ENCODE results near the gene RNF151.
A peak's percentile ranks its signal among the peaks of the same experiment; 100 is the strongest.
"Not testable (repeated sequence)": the region's sequence is repeated elsewhere in the genome, so short reads cannot be mapped to it uniquely, and the experiment has no call there.

The RNF151 gene

GRCh38 chr16:1960665-1961630 lies 5.7 kb upstream of the RNF151 start:
- DNase-seq, result peak in 2 of 5 experiments; percentile 42 to 84

GRCh38 chr16:1961651-1962067 lies 5.0 kb upstream of the RNF151 start:
- DNase-seq, result peak in 1 of 5 experiments; percentile 88

DNA sequence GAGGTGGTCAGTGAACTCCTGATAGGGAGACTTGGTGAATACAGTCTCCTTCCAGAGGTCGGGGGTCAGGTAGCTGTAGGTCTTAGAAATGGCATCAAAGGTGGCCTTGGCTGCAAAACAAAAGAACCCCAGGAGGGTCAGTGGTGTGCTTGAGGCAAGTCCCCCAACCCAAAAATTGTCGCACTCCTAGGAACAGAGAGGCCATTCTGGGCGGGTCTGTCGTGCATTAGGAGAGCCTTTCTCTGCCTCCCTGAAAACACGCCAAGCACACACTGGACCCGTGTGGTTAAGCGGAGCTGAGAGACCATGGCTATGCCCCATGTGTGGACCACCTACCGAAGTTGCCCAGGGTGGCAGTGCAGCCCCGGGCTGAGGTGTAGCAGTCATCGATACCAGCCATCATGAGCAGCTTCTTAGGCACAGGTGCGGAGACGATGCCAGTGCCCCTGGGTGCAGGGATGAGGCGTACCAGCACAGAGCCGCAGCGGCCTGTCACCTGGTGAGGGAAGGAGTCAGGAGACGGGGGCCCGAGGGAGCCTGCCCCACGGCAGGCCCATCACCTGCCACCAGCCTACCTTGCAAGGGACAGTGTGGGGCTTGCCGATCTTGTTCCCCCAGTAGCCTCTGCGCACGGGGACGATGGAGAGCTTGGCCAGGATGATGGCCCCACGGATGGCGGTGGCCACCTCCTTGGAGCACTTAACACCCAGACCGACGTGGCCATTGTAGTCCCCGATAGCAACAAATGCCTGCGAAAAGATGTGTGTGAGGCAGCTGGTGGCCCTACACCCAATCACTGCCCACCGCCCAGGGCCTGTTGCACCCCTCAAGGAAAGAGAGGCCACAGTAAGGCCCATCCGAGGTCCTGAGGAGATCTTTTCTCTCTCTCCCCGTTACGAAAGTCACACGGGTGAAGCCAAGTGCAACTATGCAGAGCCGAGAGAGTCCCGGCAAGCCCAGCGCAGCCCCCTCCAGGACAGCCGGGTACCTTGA lies 4.2 kb upstream of the RNF151 start:
- DNase-seq, result not testable (repeated sequence)

GRCh38 chr16:1963806-1964505 lies 2.7 kb upstream of the RNF151 start:
- DNase-seq, result peak in 4 of 5 experiments; percentile 18 to 63 (median 34)

GRCh38 chr16:1964506-1965395 lies 1.9 kb upstream of the RNF151 start, which contains the start of gene RPS2:
TSS of gene RPS2 (minus strand) at chr16:1964826. CDS start at chr16:1964625, 201 bp downstream.
- peak; percentile 97 to 100 (median 99) for DNase-seq

- DNase-seq, result no peak
Observed at GRCh38 chr16:1965396-1966001, 1.2 kb upstream of the RNF151 start.

- no peak for DNase-seq
Observed at GRCh38 chr16:1968146-1968953, 1.7 kb downstream of the RNF151 start.

DNA sequence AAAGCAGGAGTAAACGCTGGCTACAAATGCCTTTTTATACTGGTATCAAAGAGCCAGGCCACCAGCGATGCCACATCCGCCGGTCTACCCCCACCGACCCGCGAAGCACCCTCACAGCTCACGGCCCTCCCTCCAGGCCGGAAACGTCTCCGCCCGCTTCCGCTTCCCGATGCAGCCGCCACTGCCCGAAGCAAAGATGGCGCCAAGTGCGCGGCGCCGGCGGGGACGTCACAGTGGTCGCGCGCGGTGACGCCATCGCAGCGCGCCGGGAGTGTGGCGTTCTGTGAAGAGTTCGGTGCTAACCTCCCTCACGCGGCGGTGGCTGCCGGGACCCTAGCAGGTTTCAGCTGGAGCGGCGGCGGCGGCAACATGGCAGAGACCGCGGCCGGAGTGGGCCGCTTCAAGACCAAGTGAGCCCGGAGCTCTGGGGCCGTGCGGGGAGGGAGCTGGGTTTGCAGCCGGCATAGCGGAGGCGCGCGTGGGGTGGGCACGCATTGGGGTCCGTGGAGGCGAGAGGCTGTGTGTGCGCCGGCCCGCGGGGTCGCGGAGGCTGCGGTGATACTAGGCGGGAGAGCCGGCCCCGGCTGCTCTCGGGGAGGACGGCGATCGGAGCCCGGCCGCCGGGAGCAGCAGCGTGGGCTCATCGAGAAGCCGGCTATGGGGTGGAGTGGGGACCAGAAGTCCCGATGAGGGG lies 5.3 kb downstream of the RNF151 start, which contains the start of gene TBL3:
Gene TBL3 (plus strand): TSS at position 258 of the 694 bp plus-strand sequence. CDS start 112 bp downstream, at position 370.
- DNase-seq, result peak; percentile 93 to 99 (median 96)

GRCh38 chr16:1972490-1972877 lies 5.8 kb downstream of the RNF151 start:
- no peak for DNase-seq

DNA sequence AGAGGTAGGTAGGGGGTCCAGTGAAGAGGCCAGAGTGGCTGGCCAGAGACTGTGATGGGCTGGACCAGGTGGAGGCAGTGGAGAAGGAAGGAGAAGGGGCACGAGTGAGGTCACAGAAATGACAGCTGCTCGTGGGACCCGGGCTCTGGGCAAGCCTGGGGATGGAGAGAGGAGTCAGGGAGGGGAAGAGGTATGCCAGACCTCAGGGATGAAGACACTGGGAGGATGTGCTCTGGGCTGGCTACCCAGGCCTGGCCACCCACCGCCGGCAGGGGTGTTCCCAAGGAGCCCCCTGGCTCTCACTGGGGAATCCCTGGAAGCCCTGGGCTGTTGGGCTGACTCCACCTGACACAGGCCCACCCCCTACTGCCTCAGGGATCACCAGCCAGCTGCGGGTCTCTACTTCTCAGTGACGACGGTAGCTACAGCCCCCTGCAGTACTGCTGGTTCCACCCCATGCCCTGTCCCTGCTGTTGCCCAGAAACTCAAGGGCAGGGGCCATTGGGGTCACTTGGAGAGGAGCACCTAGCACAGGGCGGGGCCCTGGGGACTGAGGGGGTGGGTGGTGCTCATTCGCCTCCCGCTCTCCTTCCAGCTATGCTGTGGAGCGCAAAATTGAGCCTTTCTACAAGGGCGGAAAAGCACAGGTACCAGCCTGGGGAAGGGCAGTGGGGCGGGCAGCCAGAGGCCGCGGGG lies 7.0 kb downstream of the RNF151 start:
- DNase-seq, result no peak

DNA sequence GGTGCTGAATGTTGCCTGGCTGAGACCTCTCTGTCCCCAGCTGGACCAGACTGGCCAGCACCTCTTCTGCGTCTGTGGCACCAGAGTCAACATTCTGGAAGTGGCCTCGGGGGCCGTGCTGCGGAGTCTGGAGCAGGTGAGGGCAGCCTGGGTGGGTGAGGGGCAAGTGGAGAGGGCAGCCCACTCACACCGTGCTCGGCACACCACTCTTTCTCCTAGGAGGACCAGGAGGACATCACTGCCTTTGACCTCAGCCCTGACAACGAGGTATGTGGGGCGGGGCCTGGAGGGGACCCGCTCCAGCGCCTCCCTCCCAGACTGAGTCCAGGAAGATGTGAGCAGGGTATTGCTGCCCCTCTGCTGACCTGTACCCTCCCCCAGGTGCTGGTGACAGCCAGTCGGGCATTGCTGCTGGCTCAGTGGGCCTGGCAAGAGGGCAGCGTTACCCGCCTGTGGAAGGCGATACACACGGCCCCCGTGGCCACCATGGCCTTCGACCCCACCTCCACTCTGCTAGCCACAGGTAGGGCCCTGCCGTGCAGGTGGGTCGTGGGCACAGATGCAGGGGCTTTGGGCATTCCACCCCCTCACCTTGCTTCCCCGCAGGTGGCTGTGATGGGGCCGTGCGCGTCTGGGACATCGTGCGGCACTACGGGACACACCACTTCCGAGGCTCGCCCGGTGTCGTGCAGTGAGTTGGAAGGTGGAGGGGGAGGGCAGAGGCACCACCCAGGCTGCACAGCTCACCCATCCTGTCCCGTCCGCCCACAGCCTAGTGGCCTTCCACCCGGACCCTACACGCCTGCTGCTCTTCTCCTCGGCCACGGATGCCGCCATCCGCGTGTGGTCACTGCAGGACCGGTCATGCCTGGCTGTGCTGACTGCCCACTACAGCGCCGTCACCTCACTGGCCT lies 7.8 kb downstream of the RNF151 start:
- DNase-seq, result no peak

GRCh38 chr16:1975432-1976215 lies 9.0 kb downstream of the RNF151 start:
- no peak for DNase-seq

DNA sequence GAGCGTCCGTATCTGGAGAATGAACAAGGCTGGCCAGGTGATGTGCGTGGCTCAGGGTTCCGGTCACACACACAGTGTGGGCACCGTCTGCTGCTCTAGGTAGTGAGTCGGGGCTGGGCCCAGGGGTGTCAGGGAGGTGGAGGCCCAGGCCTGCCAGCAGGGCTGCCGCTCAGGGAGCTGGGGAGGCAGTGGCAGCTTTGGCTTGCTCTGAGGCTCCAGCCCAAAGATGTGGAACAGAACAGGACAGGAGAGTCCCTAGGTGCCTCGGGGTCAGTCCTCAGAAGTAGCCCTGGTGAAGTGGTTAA lies 9.5 kb downstream of the RNF151 start:
- DNase-seq, result no peak

DNA sequence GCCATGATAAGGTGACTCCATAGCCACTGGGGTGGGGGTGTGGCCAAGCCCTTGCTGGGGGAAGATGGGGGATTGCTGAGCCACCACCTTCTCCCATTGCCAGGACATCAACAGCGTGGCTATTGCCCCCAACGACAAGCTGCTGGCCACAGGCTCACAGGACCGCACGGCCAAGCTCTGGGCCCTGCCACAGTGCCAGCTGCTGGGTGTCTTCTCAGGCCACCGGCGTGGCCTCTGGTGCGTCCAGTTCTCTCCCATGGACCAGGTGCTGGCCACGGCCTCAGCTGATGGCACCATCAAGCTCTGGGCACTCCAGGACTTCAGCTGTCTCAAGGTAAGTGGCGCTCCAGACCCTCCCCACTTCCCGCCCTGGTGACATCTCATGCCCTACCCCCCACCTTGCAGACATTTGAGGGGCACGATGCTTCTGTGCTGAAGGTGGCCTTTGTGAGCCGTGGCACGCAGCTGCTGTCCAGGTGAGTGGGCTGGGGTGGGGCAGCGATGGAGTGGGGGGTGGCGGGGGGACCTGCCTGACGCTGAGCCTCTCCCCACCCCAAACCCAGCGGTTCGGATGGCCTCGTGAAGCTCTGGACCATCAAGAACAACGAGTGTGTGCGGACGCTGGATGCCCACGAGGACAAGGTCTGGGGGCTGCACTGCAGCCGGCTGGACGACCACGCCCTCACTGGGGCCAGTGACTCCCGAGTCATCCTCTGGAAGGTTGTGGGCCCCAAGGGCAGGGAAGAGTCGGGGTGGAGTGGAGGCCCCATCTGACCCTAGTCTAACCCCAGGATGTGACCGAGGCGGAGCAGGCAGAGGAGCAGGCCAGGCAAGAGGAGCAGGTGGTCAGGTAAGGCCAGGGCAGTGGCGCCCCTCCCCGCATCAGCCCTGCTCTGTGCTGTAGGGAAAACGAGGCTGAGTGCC lies 10.6 kb downstream of the RNF151 start:
- DNase-seq, result no peak

DNA sequence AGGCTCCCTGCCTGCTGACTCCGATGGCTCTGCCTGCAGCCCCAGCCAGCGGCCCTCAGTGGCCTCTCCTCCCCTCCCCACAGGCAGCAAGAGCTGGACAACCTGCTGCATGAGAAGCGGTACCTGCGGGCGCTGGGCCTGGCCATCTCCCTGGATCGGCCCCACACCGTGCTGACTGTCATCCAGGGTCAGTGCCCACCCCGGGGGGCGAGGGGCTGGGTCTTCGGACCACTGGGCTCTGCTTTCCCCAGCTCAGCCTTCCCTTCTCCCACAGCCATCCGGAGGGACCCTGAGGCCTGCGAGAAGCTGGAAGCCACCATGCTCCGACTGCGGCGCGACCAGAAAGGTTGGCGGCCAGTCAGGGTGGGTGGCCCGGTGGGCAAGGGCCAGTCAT lies 11.2 kb downstream of the RNF151 start:
- no peak for DNase-seq

Data from T-helper 2 cell (primary cell).